Spinal cord (tissue), 10 donors: Measurements from ENCODE around the gene REN. TPM values are rescaled to one million over a fixed set of nuclear protein-coding genes. Genes with fewer than 3 reads are reported as not detected.

Source experiments
- DNase-seq, 6 donors: peaks; one replicate each; pipeline versions ENCODE4 v3.0.0 to v3.0.0-alpha.2; 2013 to 2015; ENCODE audit warnings: low spot score in 6 of 6, low read depth in 4 of 6
- H3K27ac ChIP-seq: one replicate; pipeline ENCODE4 v1.5.1; 2013; ENCODE audit warnings: low read depth, low read length, control low read depth
- H3K27me3 ChIP-seq: one replicate; pipeline ENCODE4 v1.6.1; 2013; ENCODE audit warnings: low read length; ENCODE audit not compliant: control insufficient read depth, insufficient read depth
- H3K36me3 ChIP-seq: one replicate; pipeline ENCODE4 v1.6.1; 2013; ENCODE audit warnings: low read length; ENCODE audit not compliant: control insufficient read depth, insufficient read depth
- H3K4me1 ChIP-seq: one replicate; pipeline ENCODE4 v1.6.1; 2013; ENCODE audit warnings: low read length; ENCODE audit not compliant: control insufficient read depth, insufficient read depth
- H3K4me3 ChIP-seq: one replicate; pipeline ENCODE4 v1.5.1; 2013; ENCODE audit warnings: low read depth, low read length, control low read depth
- H3K9me3 ChIP-seq: one replicate; pipeline ENCODE4 v1.6.1; 2013; ENCODE audit warnings: low read length; ENCODE audit not compliant: control insufficient read depth, insufficient read depth
- WGBS: methylation state at CpG from one replicate; pipeline ENCODE4 v1.1.5; 2013; ENCODE audit warnings: missing lambda C conversion rate; ENCODE audit not compliant: insufficient coverage; 5-methylcytosine and 5-hydroxymethylcytosine counted together
- polyA plus RNA-seq, 2 donors: library from polyadenylated mRNA; unstranded; fragments of 120-200 nt; gene quantifications; one replicate each; pipeline ENCODE4 v1.2.1, GENCODE V29; 2013; ENCODE audit not compliant: insufficient read length in 2 of 2
- total RNA-seq, 2 donors: library from RNA; depleted of rRNA in 1 of 2; stranded (reverse); fragments of 120-200 nt in 1 of 2; fragments of >200 nt in 1 of 2; gene quantifications; one replicate each; pipeline versions ENCODE4 v1.2.3 to v1.2.4, GENCODE V29; 2013 to 2014
- donor health status: healthy.

REN gene
- total and polyA plus RNA-seq, 4 donors: 0.17 to 0.39 TPM; not detected in 2

DNA sequence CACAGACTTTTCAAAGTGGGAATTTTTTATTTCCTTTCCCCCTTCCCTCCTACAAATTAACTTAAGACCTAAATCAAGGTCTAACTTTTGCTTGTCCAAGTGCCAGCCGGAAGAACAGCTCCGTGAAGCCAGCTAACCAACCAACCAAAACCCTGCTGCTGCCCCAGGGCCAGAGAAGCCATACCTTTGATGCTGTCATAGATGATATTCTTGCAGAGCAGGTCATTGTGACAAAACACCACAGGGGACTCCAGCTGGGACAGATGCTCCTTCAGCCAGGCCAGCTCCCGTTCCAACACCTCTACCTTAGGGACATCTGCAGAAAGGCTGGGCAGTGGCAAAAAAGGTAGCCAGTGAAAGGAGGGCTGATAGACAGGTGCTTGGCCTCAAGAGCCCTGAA is 25.0 kb downstream of the REN start:
- 69% methylated on average over 2 of the region's 3 CpGs for WGBS

DNA sequence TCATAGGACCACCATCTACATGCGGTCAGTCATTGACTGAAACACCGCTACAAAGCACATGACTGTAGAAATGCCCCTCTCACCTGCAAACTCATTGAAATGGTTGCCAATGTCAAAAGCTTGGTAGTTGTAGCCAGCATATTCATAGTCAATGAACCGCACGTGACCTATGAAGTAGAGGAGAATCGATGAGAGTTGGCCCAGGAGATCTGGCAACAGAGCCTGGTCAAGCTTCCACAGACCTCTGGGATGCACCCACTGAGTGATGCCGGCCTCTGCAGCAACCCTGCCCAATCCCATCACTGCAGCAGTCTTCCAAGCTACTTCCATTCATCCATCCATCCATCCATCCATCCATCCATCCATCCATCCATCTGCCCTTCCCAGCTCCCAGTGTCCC is 26.2 kb downstream of the REN start:
- no peaks in the 10 kb centered on the region for H3K27me3 ChIP-seq
- no peak for DNase-seq
- no peak overlapping the region for H3K4me3 ChIP-seq
- no peaks in the 10 kb centered on the region for H3K4me1 ChIP-seq
- H3K9me3 ChIP-seq: no peaks in the 10 kb centered on the region
- H3K36me3 ChIP-seq: peaks cover 51% of the 10 kb centered on the region
- H3K27ac ChIP-seq: no peak overlapping the region
- WGBS: 92% methylated on average over 6 of the region's 6 CpGs

More for the DNA sequence above, 25.0 kb downstream of the REN start:
- peaks cover 46% of the 10 kb centered on the region for H3K36me3 ChIP-seq
- no peak overlapping the region for H3K4me3 ChIP-seq
- no peak for DNase-seq
- H3K4me1 ChIP-seq: no peaks in the 10 kb centered on the region
- H3K27ac ChIP-seq: no peak overlapping the region
- no peaks in the 10 kb centered on the region for H3K27me3 ChIP-seq
- H3K9me3 ChIP-seq: no peaks in the 10 kb centered on the region

DNA sequence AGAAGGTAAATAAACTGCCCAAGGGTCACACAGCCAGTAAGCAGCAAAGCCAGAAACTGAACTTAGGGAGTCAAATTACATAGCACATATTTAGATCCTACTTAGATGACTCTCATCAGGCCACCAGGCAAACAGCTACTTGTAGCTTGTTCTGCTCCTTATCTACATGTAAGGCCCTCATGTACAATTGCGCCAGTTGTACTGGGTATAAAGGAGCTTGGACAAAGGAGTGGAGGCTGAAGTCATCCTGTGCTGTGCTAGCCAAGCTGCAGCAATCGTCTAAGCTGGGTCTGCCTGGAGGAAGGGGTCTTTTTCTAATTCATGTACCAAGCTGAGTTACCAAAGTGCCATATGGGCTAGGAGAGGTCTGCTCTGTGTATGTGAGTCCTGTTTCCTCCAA is 27.0 kb downstream of the REN start:
- WGBS: 100% methylated on average over 2 of the region's 2 CpGs
- no peaks in the 10 kb centered on the region for H3K4me1 ChIP-seq

DNA sequence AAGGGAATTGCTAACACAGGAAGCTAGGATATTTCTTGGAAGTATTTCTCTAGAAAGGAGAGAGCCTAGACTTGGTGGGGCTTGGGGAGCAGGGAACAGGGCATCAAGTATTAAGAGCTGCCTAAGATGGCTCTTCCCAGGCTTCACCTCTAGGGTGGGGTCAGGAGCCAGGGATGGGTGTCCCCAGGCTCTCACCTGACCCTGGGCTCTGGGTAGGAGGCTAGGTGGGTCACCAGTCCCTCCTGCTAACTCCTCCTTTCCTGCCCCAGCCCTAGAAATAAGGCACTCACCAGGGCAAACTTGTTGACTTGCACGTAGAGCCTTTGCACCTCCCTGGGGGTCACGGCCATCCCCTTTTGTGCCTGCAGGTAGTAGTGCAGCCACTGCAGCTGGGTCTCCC is 29.3 kb downstream of the REN start:
- H3K27ac ChIP-seq: no peak overlapping the region
- peaks cover 65% of the 10 kb centered on the region for H3K36me3 ChIP-seq
- H3K27me3 ChIP-seq: no peaks in the 10 kb centered on the region
- H3K4me1 ChIP-seq: no peaks in the 10 kb centered on the region
- DNase-seq: no peak
- no peak overlapping the region for H3K4me3 ChIP-seq
- 43% methylated on average over 2 of the region's 2 CpGs for WGBS
- H3K9me3 ChIP-seq: no peaks in the 10 kb centered on the region

More for the DNA sequence above, 27.0 kb downstream of the REN start:
- H3K36me3 ChIP-seq: peaks cover 60% of the 10 kb centered on the region
- no peaks in the 10 kb centered on the region for H3K9me3 ChIP-seq
- H3K27me3 ChIP-seq: no peaks in the 10 kb centered on the region
- no peak overlapping the region for H3K4me3 ChIP-seq
- no peak overlapping the region for H3K27ac ChIP-seq
- no peak for DNase-seq

DNA sequence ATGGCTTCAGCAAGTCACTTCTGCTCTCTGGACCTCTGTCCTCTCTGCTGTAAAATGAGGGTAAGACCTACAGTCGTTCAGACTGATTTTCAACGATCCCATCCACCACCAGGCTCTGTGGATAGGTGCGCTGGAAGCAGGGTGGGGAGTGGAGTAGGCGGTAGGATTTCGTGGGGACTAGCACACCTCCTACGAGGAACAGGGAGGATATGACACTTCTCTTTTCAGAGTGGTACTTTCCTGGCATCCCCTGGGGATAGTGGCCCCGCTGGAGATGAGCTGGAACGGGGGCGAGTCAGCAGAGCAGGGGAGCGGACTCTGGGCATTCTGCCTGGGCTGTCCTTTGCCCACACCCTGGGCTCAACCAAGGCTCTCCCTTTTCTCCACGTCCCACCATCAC is 32.0 kb downstream of the REN start:
- Histone ChIP-seq H3K36me3 (peaks cover 68% of the 10 kb centered on the region), H3K27me3 (no peaks in the 10 kb centered on the region), H3K27ac (no peak overlapping the region), H3K4me1 (peaks cover 23% of the 10 kb centered on the region), H3K4me3 (no peak overlapping the region), H3K9me3 (no peaks in the 10 kb centered on the region)
- no peak for DNase-seq
- WGBS: 93% methylated on average over 8 of the region's 11 CpGs

DNA sequence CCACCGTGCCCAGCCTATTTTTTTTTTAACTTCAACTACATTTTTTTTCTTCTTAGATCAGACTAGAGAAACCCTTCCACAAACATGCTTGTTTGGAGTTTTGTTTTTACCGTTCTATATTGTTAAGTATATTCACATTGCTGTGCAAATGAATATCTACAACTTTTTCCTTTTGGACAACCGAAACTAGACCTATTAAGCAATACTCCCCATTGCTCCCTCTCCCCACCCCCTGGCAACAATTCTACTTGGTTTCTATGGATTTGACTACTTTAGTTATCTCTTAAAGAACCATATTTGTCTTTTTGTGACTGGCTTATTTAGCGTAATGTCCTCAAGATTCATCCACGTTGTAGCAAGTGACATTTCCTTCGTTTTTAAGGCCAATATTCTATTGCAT is 33.4 kb downstream of the REN start:
- H3K9me3 ChIP-seq: no peaks in the 10 kb centered on the region
- no peak overlapping the region for H3K4me3 ChIP-seq
- no peaks in the 10 kb centered on the region for H3K27me3 ChIP-seq
- no CpG with 5 or more reads among the region's 6 CpGs for WGBS
- H3K36me3 ChIP-seq: peaks cover 55% of the 10 kb centered on the region
- no peak overlapping the region for H3K27ac ChIP-seq
- DNase-seq: no peak
- H3K4me1 ChIP-seq: peaks cover 31% of the 10 kb centered on the region

DNA sequence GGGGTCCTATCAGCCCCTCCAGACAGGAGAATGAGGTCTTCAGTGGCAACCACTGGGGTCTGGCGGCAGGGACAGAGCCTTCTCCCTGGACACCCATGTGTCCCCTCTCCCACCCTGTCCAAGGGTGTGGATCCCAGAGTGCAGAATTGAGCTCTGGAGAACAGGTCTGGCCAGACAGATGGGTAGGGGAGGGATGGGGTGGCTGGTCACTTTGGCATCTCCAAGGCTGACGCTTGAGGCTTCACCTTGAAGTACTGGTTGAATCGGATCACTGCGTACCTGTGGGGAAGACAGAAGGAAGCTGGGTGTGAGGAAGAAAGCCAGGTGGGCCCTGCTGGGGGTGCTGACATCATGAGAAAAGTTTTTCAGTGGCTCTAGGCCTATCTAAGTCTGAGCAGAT is 34.2 kb downstream of the REN start:
- peaks cover 53% of the 10 kb centered on the region for H3K36me3 ChIP-seq
- no peaks in the 10 kb centered on the region for H3K9me3 ChIP-seq
- WGBS: 79% methylated on average over 2 of the region's 4 CpGs
- DNase-seq: no peak
- peaks cover 38% of the 10 kb centered on the region for H3K4me1 ChIP-seq
- no peak overlapping the region for H3K27ac ChIP-seq
- H3K27me3 ChIP-seq: no peaks in the 10 kb centered on the region
- H3K4me3 ChIP-seq: no peak overlapping the region

DNA sequence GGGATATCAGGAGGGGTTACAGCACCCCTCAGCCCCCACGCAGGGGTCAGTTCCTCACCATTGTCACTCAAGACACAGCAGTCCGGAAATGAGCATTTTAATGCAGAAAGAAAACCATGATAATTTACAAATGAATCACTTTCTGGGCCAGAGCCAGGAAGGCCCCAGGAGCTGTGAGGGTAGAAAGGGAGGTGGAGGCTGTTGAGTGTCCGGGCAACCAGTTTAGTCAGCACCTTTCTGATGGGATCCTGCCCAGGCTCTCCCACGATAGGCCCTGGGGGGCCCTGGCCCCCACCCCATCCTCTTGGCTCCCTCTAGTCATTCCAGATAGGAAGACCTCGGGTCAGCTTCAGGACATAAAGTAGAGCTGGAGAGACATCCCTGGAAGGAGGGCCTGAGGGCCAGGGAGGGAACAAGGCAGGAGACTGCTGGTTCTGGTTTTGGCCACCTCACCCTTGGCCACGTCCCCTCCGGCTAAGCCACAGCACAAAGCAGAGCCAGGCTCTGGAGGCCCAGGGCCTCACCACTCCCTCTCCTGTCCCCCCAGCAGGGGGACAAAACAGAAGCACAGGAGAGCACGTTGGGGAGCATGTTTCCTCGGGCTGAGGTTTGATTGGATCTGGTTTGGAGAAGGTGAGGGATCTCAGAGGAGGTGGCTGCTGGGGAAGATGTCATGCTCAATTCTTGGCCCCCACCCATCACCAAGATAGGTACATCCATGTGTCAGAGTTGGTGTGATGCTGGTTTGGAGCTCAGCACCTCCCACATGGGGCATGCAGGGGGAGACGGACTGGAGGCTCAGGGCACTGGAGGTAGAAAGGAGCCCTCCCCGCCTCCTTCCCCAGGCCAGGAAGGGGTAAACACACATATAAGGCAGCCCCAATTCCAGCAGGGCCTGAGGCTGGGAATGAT is 34.9 kb downstream of the REN start:
- Histone ChIP-seq H3K27ac (no peak overlapping the region), H3K4me3 (no peak overlapping the region), H3K4me1 (peaks cover 46% of the 10 kb centered on the region), H3K9me3 (no peaks in the 10 kb centered on the region), H3K27me3 (no peaks in the 10 kb centered on the region), H3K36me3 (peaks cover 55% of the 10 kb centered on the region)
- WGBS: 58% methylated on average over 4 of the region's 11 CpGs
- DNase-seq: peak in 1 of 6 donors; percentile 20

DNA sequence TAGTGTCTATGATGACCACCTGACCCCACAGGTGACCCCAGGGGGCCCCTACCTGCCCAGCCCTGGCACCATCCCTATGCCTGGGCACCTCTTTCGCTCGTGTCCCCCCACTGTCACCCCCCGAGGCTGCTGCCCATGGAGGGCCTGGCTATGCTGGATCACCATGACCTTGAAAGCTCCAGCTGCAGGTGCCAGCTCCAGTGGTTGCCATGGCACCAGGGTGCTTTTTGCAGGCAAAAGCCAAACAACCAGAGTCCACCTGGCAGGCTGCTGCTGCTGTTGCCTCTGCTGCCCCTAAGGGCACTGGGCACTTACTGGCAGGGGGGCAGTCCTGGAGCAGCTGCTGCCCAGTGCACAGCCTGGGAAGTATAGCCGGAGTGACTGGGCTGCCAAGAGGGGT is 36.0 kb downstream of the REN start:
- 52% methylated on average over 4 of the region's 4 CpGs for WGBS
- Histone ChIP-seq H3K9me3 (no peaks in the 10 kb centered on the region), H3K36me3 (peaks cover 62% of the 10 kb centered on the region), H3K4me3 (no peak overlapping the region), H3K4me1 (peaks cover 53% of the 10 kb centered on the region), H3K27me3 (no peaks in the 10 kb centered on the region), H3K27ac (no peak overlapping the region)
- peak in 1 of 6 donors; percentile 21 for DNase-seq
